CD14-positive monocyte (primary cell): ENCODE data around the gene KRT17. TPM values are rescaled to one million over a fixed set of nuclear protein-coding genes. Genes with fewer than 3 reads are reported as not detected.

ENCODE experiments used
- DNase-seq, 3 donors: peaks; one replicate each; pipeline ENCODE4 v3.0.0-alpha.2; 2011 to 2022
- H2AFZ ChIP-seq: 2 replicates; pipeline ENCODE4 v1.6.0; 2012; ENCODE audit warnings: mild to moderate bottlenecking, low read depth, low read length, inconsistent platforms; ENCODE audit not compliant: insufficient read depth, poor library complexity, severe bottlenecking
- H3K27ac ChIP-seq, 2 donors: 1 replicate in 1 of 2; 2 replicates in 1 of 2; pipeline ENCODE4 v1.5.1; 2012 to 2013; ENCODE audit warnings: low read length in 2 of 2, control low read depth in 1 of 2, inconsistent platforms in 1 of 2, low read depth in 1 of 2, mild to moderate bottlenecking in 1 of 2
- H3K27me3 ChIP-seq, 2 donors: one replicate each; pipeline versions ENCODE4 v1.6.0 to v1.6.1; 2011 to 2013; ENCODE audit warnings: low read length in 2 of 2; ENCODE audit not compliant: control insufficient read depth in 2 of 2, insufficient read depth in 2 of 2
- H3K36me3 ChIP-seq, 2 donors: replicated peaks in 1 of 2; 1 replicate in 1 of 2; 2 replicates in 1 of 2; pipeline versions ENCODE4 v1.5.1 to v1.6.1; 2012 to 2013; ENCODE audit warnings: low read length in 2 of 2, control low read depth in 1 of 2, inconsistent platforms in 1 of 2, mild to moderate bottlenecking in 1 of 2; ENCODE audit not compliant: insufficient read depth in 2 of 2, control insufficient read depth in 1 of 2
- H3K4me1 ChIP-seq, 2 donors: 1 replicate in 1 of 2; 2 replicates in 1 of 2; pipeline versions ENCODE4 v1.5.1 to v1.6.1; 2012 to 2013; ENCODE audit warnings: low read length in 2 of 2, control low read depth in 1 of 2, inconsistent platforms in 1 of 2, mild to moderate bottlenecking in 1 of 2, moderate library complexity in 1 of 2; ENCODE audit not compliant: insufficient read depth in 2 of 2, control insufficient read depth in 1 of 2
- H3K4me2 ChIP-seq: replicated peaks from 2 replicates; pipeline ENCODE3; 2012; ENCODE audit warnings: low read length, moderate library complexity, mild to moderate bottlenecking; ENCODE audit not compliant: poor library complexity, severe bottlenecking; ENCODE audit errors: extremely low read depth
- H3K4me3 ChIP-seq, 3 experiments: fragments of 200-600 bp in 1 of 3; sonication (generic) in 1 of 3; replicated peaks in 1 of 3; 1 replicate in 2 of 3; 2 replicates in 1 of 3; pipeline ENCODE4 v1.5.1; 2011 to 2013; ENCODE audit warnings: low read length in 3 of 3, mild to moderate bottlenecking in 3 of 3, control low read depth in 2 of 3, low read depth in 2 of 3, inconsistent platforms in 1 of 3, moderate library complexity in 1 of 3
- H3K79me2 ChIP-seq: 2 replicates; pipeline ENCODE4 v1.6.0; 2012; ENCODE audit warnings: mild to moderate bottlenecking, control low read depth, inconsistent platforms, low read length, moderate library complexity; ENCODE audit not compliant: insufficient read depth
- H3K9ac ChIP-seq: 2 replicates; pipeline ENCODE4 v1.6.0; 2017; ENCODE audit warnings: low read length, mild to moderate bottlenecking; ENCODE audit not compliant: insufficient read depth, poor library complexity, severe bottlenecking
- H3K9me3 ChIP-seq, 2 donors: replicated peaks in 1 of 2; 1 replicate in 1 of 2; 2 replicates in 1 of 2; pipeline versions ENCODE4 v1.5.1 to v1.6.1; 2012 to 2013; ENCODE audit warnings: low read length in 2 of 2, control low read depth in 1 of 2; ENCODE audit not compliant: control insufficient read depth in 1 of 2, insufficient read depth in 1 of 2
- H4K20me1 ChIP-seq: 2 replicates; pipeline ENCODE4 v1.6.0; 2012; ENCODE audit warnings: mild to moderate bottlenecking, low read length, control low read depth, moderate library complexity; ENCODE audit not compliant: insufficient read depth
- H3K27ac Mint-ChIP-seq, 7 donors: one replicate each; pipeline ENCODE4 v1.8.0; 2020; ENCODE audit warnings: mild to moderate bottlenecking in 7 of 7, mixed read lengths in 7 of 7, moderate library complexity in 6 of 7, inconsistent platforms in 2 of 7
- H3K27me3 Mint-ChIP-seq, 3 donors: one replicate each; pipeline ENCODE4 v1.8.0; 2021 to 2022; ENCODE audit warnings: low read depth in 3 of 3, mild to moderate bottlenecking in 3 of 3, mixed read lengths in 3 of 3, moderate library complexity in 3 of 3, inconsistent platforms in 1 of 3
- H3K36me3 Mint-ChIP-seq, 2 donors: one replicate each; pipeline ENCODE4 v1.8.0; 2020; ENCODE audit warnings: mixed read lengths in 2 of 2, inconsistent platforms in 1 of 2, mild to moderate bottlenecking in 1 of 2
- H3K4me1 Mint-ChIP-seq: one replicate; pipeline ENCODE4 v1.8.0; 2020; ENCODE audit warnings: mild to moderate bottlenecking, mixed read lengths
- H3K4me3 Mint-ChIP-seq, 2 donors: one replicate each; pipeline ENCODE4 v1.8.0; 2020; ENCODE audit warnings: mild to moderate bottlenecking in 2 of 2, mixed read lengths in 2 of 2, moderate library complexity in 1 of 2
- H3K9me3 Mint-ChIP-seq, 7 donors: one replicate each; pipeline ENCODE4 v1.8.0; 2020 to 2022; ENCODE audit warnings: mixed read lengths in 7 of 7, mild to moderate bottlenecking in 6 of 7, moderate library complexity in 6 of 7, inconsistent platforms in 2 of 7
- WGBS: methylation state at CpG from one replicate; pipeline ENCODE4 v1.1.5; 2013; ENCODE audit warnings: missing lambda C conversion rate; ENCODE audit not compliant: insufficient coverage; 5-methylcytosine and 5-hydroxymethylcytosine counted together
- intact Hi-C, 2 donors: fragments of 100-400 bp; cut with micrococcal nuclease; formaldehyde crosslinking; loops; one replicate each; pipeline versions ENCODE4 v1.15.0 to v1.15.1; 2023
- polyA plus RNA-seq, 3 donors: library from polyadenylated mRNA; depleted of rRNA in 1 of 3; unstranded in 2 of 3; stranded (reverse) in 1 of 3; fragments of 300-500 nt in 2 of 3; fragments of >200 nt in 1 of 3; fragmentation: Illumina TruSeq in 2 of 3; gene quantifications; 1 replicate in 2 of 3; 2 replicates in 1 of 3; pipeline ENCODE4 v1.2.3, GENCODE V29; 2012 to 2021
- TF ChIP-seq, protein P1 (sequence below): fragments of 200-600 bp; IDR thresholded peaks from one replicate; pipeline ENCODE4 v1.8.0; 2022; ENCODE audit warnings: antibody characterized with exemption, mild to moderate bottlenecking

The KRT17 gene
- polyA plus RNA-seq, 3 donors: 0.49 TPM; not detected in 2

GRCh38 chr17:41639492-41640473 is 15.4 kb upstream of the KRT17 start:
- Histone ChIP-seq H3K27ac (no peak overlapping the region), H3K79me2 (no peaks in the 10 kb centered on the region), H3K4me2 (no peak overlapping the region), H3K9ac (no peak overlapping the region), H3K4me3 (no peak overlapping the region), H3K9me3 (no peaks in the 10 kb centered on the region), H4K20me1 (no peaks in the 10 kb centered on the region), H3K27me3 (no peaks in the 10 kb centered on the region), H3K4me1 (peaks cover 6 to 9% of the 10 kb centered on the region in 2 donors), H3K36me3 (no peaks in the 10 kb centered on the region), H2AFZ (no peak overlapping the region)
- no peak for DNase-seq
- no peaks in the 10 kb centered on the region for H3K9me3 Mint-ChIP-seq
- TF ChIP-seq, protein P1, sequence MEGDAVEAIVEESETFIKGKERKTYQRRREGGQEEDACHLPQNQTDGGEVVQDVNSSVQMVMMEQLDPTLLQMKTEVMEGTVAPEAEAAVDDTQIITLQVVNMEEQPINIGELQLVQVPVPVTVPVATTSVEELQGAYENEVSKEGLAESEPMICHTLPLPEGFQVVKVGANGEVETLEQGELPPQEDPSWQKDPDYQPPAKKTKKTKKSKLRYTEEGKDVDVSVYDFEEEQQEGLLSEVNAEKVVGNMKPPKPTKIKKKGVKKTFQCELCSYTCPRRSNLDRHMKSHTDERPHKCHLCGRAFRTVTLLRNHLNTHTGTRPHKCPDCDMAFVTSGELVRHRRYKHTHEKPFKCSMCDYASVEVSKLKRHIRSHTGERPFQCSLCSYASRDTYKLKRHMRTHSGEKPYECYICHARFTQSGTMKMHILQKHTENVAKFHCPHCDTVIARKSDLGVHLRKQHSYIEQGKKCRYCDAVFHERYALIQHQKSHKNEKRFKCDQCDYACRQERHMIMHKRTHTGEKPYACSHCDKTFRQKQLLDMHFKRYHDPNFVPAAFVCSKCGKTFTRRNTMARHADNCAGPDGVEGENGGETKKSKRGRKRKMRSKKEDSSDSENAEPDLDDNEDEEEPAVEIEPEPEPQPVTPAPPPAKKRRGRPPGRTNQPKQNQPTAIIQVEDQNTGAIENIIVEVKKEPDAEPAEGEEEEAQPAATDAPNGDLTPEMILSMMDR: no peak
- intact Hi-C loops: no loop called here
- WGBS: 90% methylated on average over 4 of the region's 7 CpGs
- H3K4me3 Mint-ChIP-seq: no peak overlapping the region
- H3K4me1 Mint-ChIP-seq: peaks cover 9% of the 10 kb centered on the region
- peaks cover 0 to 4% (median 0%) of the 10 kb centered on the region in 3 donors for H3K27me3 Mint-ChIP-seq
- H3K27ac Mint-ChIP-seq: no peak overlapping the region
- no peaks in the 10 kb centered on the region for H3K36me3 Mint-ChIP-seq

GRCh38 chr17:41638941-41639340 is 14.6 kb upstream of the KRT17 start:
- H3K4me3 Mint-ChIP-seq: no peak overlapping the region

More at GRCh38 chr17:41638941-41639340, 14.6 kb upstream of the KRT17 start:
- H4K20me1 ChIP-seq: no peaks in the 10 kb centered on the region
- H3K4me1 ChIP-seq: peaks cover 4 to 7% of the 10 kb centered on the region in 2 donors
- no peaks in the 10 kb centered on the region for H3K79me2 ChIP-seq
- H3K4me2 ChIP-seq: no peak overlapping the region
- Mint-ChIP-seq H3K27ac (no peak overlapping the region), H3K9me3 (no peaks in the 10 kb centered on the region), H3K4me1 (peaks cover 9% of the 10 kb centered on the region), H3K36me3 (no peaks in the 10 kb centered on the region), H3K27me3 (peaks cover 0 to 4% (median 0%) of the 10 kb centered on the region in 3 donors)
- 38% methylated on average over 3 of the region's 6 CpGs for WGBS
- H3K36me3 ChIP-seq: no peaks in the 10 kb centered on the region
- TF ChIP-seq, protein P1: no peak
- no peak overlapping the region for H3K9ac ChIP-seq
- no peaks in the 10 kb centered on the region for H3K27me3 ChIP-seq
- no peak overlapping the region for H3K4me3 ChIP-seq
- intact Hi-C loops: no loop called here
- no peak overlapping the region for H3K27ac ChIP-seq
- no peak for DNase-seq
- H2AFZ ChIP-seq: no peak overlapping the region
- no peaks in the 10 kb centered on the region for H3K9me3 ChIP-seq
